HEK293 (cell line): ENCODE measurements around the gene CEP112.

Source experiments
- BCL11A ChIP-seq: fragments of 450-650 bp; formaldehyde crosslinking; IDR thresholded peaks from 2 replicates; pipeline ENCODE4 v1.5.1; 2016; ENCODE audit warnings: low read depth, missing biosample characterization, missing genetic modification characterization
- BCL6B ChIP-seq: fragments of 450-650 bp; formaldehyde crosslinking; IDR thresholded peaks from 2 replicates; pipeline ENCODE4 v1.5.1; 2017; ENCODE audit warnings: missing biosample characterization, missing genetic modification characterization
- GLIS2 ChIP-seq: fragments of 450-650 bp; formaldehyde crosslinking; IDR thresholded peaks from 2 replicates; pipeline ENCODE4 v1.5.1; 2016; ENCODE audit warnings: missing biosample characterization, missing genetic modification characterization
- HOXA7 ChIP-seq: sonication (generic); formaldehyde crosslinking; IDR thresholded peaks from 2 replicates; pipeline ENCODE4 v1.8.1; 2022; ENCODE audit warnings: missing genetic modification reagents, borderline replicate concordance
- KLF16 ChIP-seq: fragments of 450-650 bp; formaldehyde crosslinking; IDR thresholded peaks from 2 replicates; pipeline ENCODE4 v1.5.1; 2017; ENCODE audit warnings: missing biosample characterization, missing genetic modification characterization
- MZF1 ChIP-seq: fragments of 450-650 bp; formaldehyde crosslinking; IDR thresholded peaks from 2 replicates; pipeline ENCODE4 v1.5.1; 2017; ENCODE audit warnings: missing biosample characterization, missing genetic modification characterization, borderline replicate concordance
- OVOL3 ChIP-seq: fragments of 450-650 bp; formaldehyde crosslinking; IDR thresholded peaks from 2 replicates; pipeline ENCODE4 v1.5.1; 2016; ENCODE audit warnings: missing biosample characterization, missing genetic modification characterization
- REST ChIP-seq: fragments of 450-650 bp; formaldehyde crosslinking; IDR thresholded peaks from 2 replicates; pipeline ENCODE4 v1.5.1; 2016; ENCODE audit warnings: missing biosample characterization, missing genetic modification characterization
- SP7 ChIP-seq: fragments of 450-650 bp; formaldehyde crosslinking; IDR thresholded peaks from 2 replicates; pipeline ENCODE4 v1.5.1; 2016; ENCODE audit warnings: missing biosample characterization, missing genetic modification characterization
- WT1 ChIP-seq: fragments of 450-650 bp; formaldehyde crosslinking; IDR thresholded peaks from 2 replicates; pipeline ENCODE4 v1.5.1; 2016; ENCODE audit warnings: missing biosample characterization, missing genetic modification characterization
- ZBTB20 ChIP-seq: fragments of 450-650 bp; formaldehyde crosslinking; IDR thresholded peaks from 2 replicates; pipeline ENCODE4 v1.5.1; 2016; ENCODE audit warnings: missing biosample characterization, missing genetic modification characterization
- ZBTB48 ChIP-seq: fragments of 450-650 bp; formaldehyde crosslinking; IDR thresholded peaks from 2 replicates; pipeline ENCODE4 v1.5.1; 2016; ENCODE audit warnings: missing biosample characterization, missing genetic modification characterization
- ZIC2 ChIP-seq: fragments of 450-650 bp; formaldehyde crosslinking; IDR thresholded peaks from 2 replicates; pipeline ENCODE4 v1.5.1; 2016; ENCODE audit warnings: missing biosample characterization, missing genetic modification characterization
- ZNF121 ChIP-seq: fragments of 450-650 bp; formaldehyde crosslinking; IDR thresholded peaks from 2 replicates; pipeline ENCODE4 v1.5.1; 2016; ENCODE audit warnings: missing biosample characterization, missing genetic modification characterization
- ZNF140 ChIP-seq: fragments of 450-650 bp; formaldehyde crosslinking; IDR thresholded peaks from 2 replicates; pipeline ENCODE4 v1.5.1; 2016; ENCODE audit warnings: missing biosample characterization, missing genetic modification characterization
- ZNF174 ChIP-seq: fragments of 450-650 bp; formaldehyde crosslinking; IDR thresholded peaks from 2 replicates; pipeline ENCODE4 v1.5.0; 2017; ENCODE audit warnings: missing biosample characterization, mild to moderate bottlenecking, missing genetic modification characterization
- ZNF19 ChIP-seq: fragments of 450-650 bp; formaldehyde crosslinking; IDR thresholded peaks from 2 replicates; pipeline ENCODE4; 2016; ENCODE audit warnings: missing biosample characterization, missing genetic modification characterization, low read depth
- ZNF2 ChIP-seq: fragments of 450-650 bp; formaldehyde crosslinking; IDR thresholded peaks from 2 replicates; pipeline ENCODE4 v1.5.1; 2016; ENCODE audit warnings: missing biosample characterization, missing genetic modification characterization
- ZNF266 ChIP-seq: fragments of 450-650 bp; formaldehyde crosslinking; IDR thresholded peaks from 2 replicates; pipeline ENCODE4 v1.5.1; 2016; ENCODE audit warnings: missing biosample characterization, missing genetic modification characterization, low read depth
- ZNF280C ChIP-seq: fragments of 450-650 bp; formaldehyde crosslinking; IDR thresholded peaks from 2 replicates; pipeline ENCODE4 v1.5.1; 2016; ENCODE audit warnings: missing biosample characterization, missing genetic modification characterization
- ZNF341 ChIP-seq: fragments of 450-650 bp; formaldehyde crosslinking; IDR thresholded peaks from 2 replicates; pipeline ENCODE4; 2016; ENCODE audit warnings: low read depth, missing biosample characterization, missing genetic modification characterization
- ZNF366 ChIP-seq: fragments of 450-650 bp; formaldehyde crosslinking; conservative IDR thresholded peaks from 2 replicates; pipeline ENCODE4 v1.5.1; 2016; ENCODE audit warnings: missing biosample characterization, missing genetic modification characterization
- ZNF394 ChIP-seq: fragments of 450-650 bp; formaldehyde crosslinking; IDR thresholded peaks from 2 replicates; pipeline ENCODE4 v1.5.1; 2016; ENCODE audit warnings: missing biosample characterization, missing genetic modification characterization, mild to moderate bottlenecking, moderate library complexity, borderline replicate concordance
- ZNF404 ChIP-seq: fragments of 450-650 bp; formaldehyde crosslinking; IDR thresholded peaks from 2 replicates; pipeline ENCODE4 v1.5.1; 2017; ENCODE audit warnings: missing biosample characterization, missing genetic modification characterization
- ZNF529 ChIP-seq: fragments of 450-650 bp; formaldehyde crosslinking; IDR thresholded peaks from 2 replicates; pipeline ENCODE4 v1.5.1; 2017; ENCODE audit warnings: missing genetic modification characterization, missing biosample characterization; ENCODE audit not compliant: insufficient replicate concordance
- ZNF544 ChIP-seq: fragments of 450-650 bp; formaldehyde crosslinking; IDR thresholded peaks from 2 replicates; pipeline ENCODE4 v1.5.0; 2017; ENCODE audit warnings: missing biosample characterization, missing genetic modification characterization
- ZNF549 ChIP-seq: fragments of 450-650 bp; IDR thresholded peaks from 2 replicates; pipeline ENCODE4 v1.5.1; 2018; ENCODE audit warnings: missing biosample characterization, missing genetic modification characterization, mild to moderate bottlenecking, inconsistent platforms, moderate library complexity
- ZNF623 ChIP-seq: fragments of 450-650 bp; formaldehyde crosslinking; IDR thresholded peaks from 2 replicates; pipeline ENCODE4 v1.5.1; 2016; ENCODE audit warnings: missing biosample characterization, missing genetic modification characterization
- ZNF639 ChIP-seq: fragments of 450-650 bp; formaldehyde crosslinking; IDR thresholded peaks from 2 replicates; pipeline ENCODE4 v1.5.1; 2016; ENCODE audit warnings: missing biosample characterization, missing genetic modification characterization
- ZNF701 ChIP-seq: fragments of 450-650 bp; formaldehyde crosslinking; IDR thresholded peaks from 2 replicates; pipeline ENCODE4 v1.5.1; 2016; ENCODE audit warnings: missing biosample characterization, missing genetic modification characterization
- ZNF707 ChIP-seq: fragments of 450-650 bp; formaldehyde crosslinking; IDR thresholded peaks from 2 replicates; pipeline ENCODE4 v1.5.1; 2016; ENCODE audit warnings: missing biosample characterization, missing genetic modification characterization
- ZNF791 ChIP-seq: fragments of 450-650 bp; formaldehyde crosslinking; IDR thresholded peaks from 2 replicates; pipeline ENCODE4 v1.5.1; 2016; ENCODE audit warnings: missing biosample characterization, missing genetic modification characterization
- ZNF792 ChIP-seq: fragments of 450-650 bp; formaldehyde crosslinking; IDR thresholded peaks from 2 replicates; pipeline ENCODE4 v1.5.1; 2016; ENCODE audit warnings: missing biosample characterization, missing genetic modification characterization
- ZSCAN4 ChIP-seq: fragments of 450-650 bp; formaldehyde crosslinking; IDR thresholded peaks from 2 replicates; pipeline ENCODE4 v1.5.1; 2017; ENCODE audit warnings: missing biosample characterization, missing genetic modification characterization

CEP112 gene

GRCh38 chr17:65629234-65629690 is 562.7 kb downstream of the CEP112 start (continued):
- TF ChIP-seq ZNF280C: no peak
- no peak for TF ChIP-seq ZNF140 (tag by site-specific recombination)
- 0 out of 2 replicates have a peak, but pooled peaks have one; percentile 13 for TF ChIP-seq ZNF394
- TF ChIP-seq ZNF2 (tag by site-specific recombination): no peak
- no peak for TF ChIP-seq ZNF266 (tag by site-specific recombination)
- no peak for TF ChIP-seq ZNF549 (tag by site-specific recombination)
- TF ChIP-seq ZNF19 (tag by site-specific recombination): no peak
- TF ChIP-seq ZIC2: no peak
- peak; percentile 56 for TF ChIP-seq WT1 (tag by site-specific recombination)
- no peak for TF ChIP-seq ZNF174 (tag by site-specific recombination)
- TF ChIP-seq ZNF544: no peak
- TF ChIP-seq ZNF701: no peak
- TF ChIP-seq ZNF366 (tag by site-specific recombination): no peak
- TF ChIP-seq ZNF791: no peak
- no peak for TF ChIP-seq ZNF623
- no peak for TF ChIP-seq ZBTB48 (tag by site-specific recombination)
- TF ChIP-seq ZNF341 (tag by site-specific recombination): no peak
- no peak for TF ChIP-seq ZNF404
- no peak for TF ChIP-seq MZF1 (tag by site-specific recombination)
- no peak for TF ChIP-seq HOXA7 (CRISPR knock-in tag)
- peak; percentile 69; the same call in 1 of the 2 replicates for TF ChIP-seq OVOL3 (tag by site-specific recombination)
- TF ChIP-seq ZNF121: no peak
- no peak for TF ChIP-seq ZSCAN4 (tag by site-specific recombination)
- TF ChIP-seq ZNF639 (tag by site-specific recombination): peak; percentile 80; the same call in 1 of the 2 replicates
- TF ChIP-seq REST (tag by site-specific recombination): no peak
- no peak for TF ChIP-seq ZNF707 (tag by site-specific recombination)
- peak; percentile 96 for TF ChIP-seq SP7
- TF ChIP-seq GLIS2: no peak
- no peak for TF ChIP-seq KLF16 (tag by site-specific recombination)
- TF ChIP-seq ZNF792 (tag by site-specific recombination): no peak
- TF ChIP-seq BCL6B (tag by site-specific recombination): peak; percentile 76
- TF ChIP-seq BCL11A: 0 out of 2 replicates have a peak, but pooled peaks have one; percentile 43
- no peak for TF ChIP-seq ZNF529 (tag by site-specific recombination)
- TF ChIP-seq ZBTB20 (tag by site-specific recombination): no peak
